Common myeloid progenitor, CD34-positive (primary cell): ENCODE data around the gene MCL1.

Experiments
- CTCF ChIA-PET: fragments of 350-600 bp; sonication (Branson Sonifier 250); formaldehyde crosslinking; loops from one replicate; lab custom pipeline; 2021; ENCODE audit warnings: antibody characterized with exemption; lab: Charles Lee
- POLR2A ChIA-PET: fragments of 350-600 bp; sonication (Branson Sonifier 250); formaldehyde crosslinking; loops from one replicate; lab custom pipeline; 2021; ENCODE audit warnings: antibody characterized with exemption; lab: Charles Lee
- DNase-seq, 3 donors: peaks; one replicate each; pipeline versions ENCODE4 v3.0.0 to v3.0.0-alpha.2; 2013
- H3K27ac ChIP-seq, 2 experiments: 1 replicate in 1 of 2; 2 replicates in 1 of 2; pipeline ENCODE4 v1.7.0; 2013; ENCODE audit warnings: inconsistent platforms in 2 of 2, low read length in 2 of 2, mild to moderate bottlenecking in 2 of 2, low read depth in 1 of 2, moderate library complexity in 1 of 2; ENCODE audit not compliant: severe bottlenecking in 2 of 2, insufficient read depth in 1 of 2, poor library complexity in 1 of 2
- H3K27me3 ChIP-seq, 5 experiments: replicated peaks in 2 of 5; 1 replicate in 3 of 5; 2 replicates in 2 of 5; pipeline versions ENCODE4 v1.6.1 to v1.7.0; 2013; ENCODE audit warnings: low read length in 4 of 5, mild to moderate bottlenecking in 2 of 5, moderate library complexity in 2 of 5, inconsistent platforms in 1 of 5; ENCODE audit not compliant: insufficient read depth in 5 of 5, control insufficient read depth in 4 of 5
- H3K36me3 ChIP-seq, 4 experiments: 1 replicate in 2 of 4; 2 replicates in 2 of 4; pipeline versions ENCODE4 v1.6.1 to v1.7.0; 2013; ENCODE audit warnings: low read length in 3 of 4, control low read depth in 1 of 4, mild to moderate bottlenecking in 1 of 4; ENCODE audit not compliant: control insufficient read depth in 4 of 4, insufficient read depth in 4 of 4
- H3K4me1 ChIP-seq, 4 experiments: 1 replicate in 3 of 4; 2 replicates in 1 of 4; pipeline versions ENCODE4 v1.6.1 to v1.7.1; 2013; ENCODE audit warnings: low read length in 3 of 4, mild to moderate bottlenecking in 3 of 4, control low read depth in 1 of 4, inconsistent platforms in 1 of 4, moderate library complexity in 1 of 4; ENCODE audit not compliant: control insufficient read depth in 4 of 4, insufficient read depth in 4 of 4; ENCODE audit errors: control extremely low read depth in 1 of 4
- H3K4me3 ChIP-seq, 7 experiments: 1 replicate in 4 of 7; 2 replicates in 3 of 7; pipeline versions ENCODE4 v1.5.1 to v1.7.0; 2013; ENCODE audit warnings: mild to moderate bottlenecking in 7 of 7, low read length in 6 of 7, moderate library complexity in 6 of 7, inconsistent platforms in 2 of 7, low read depth in 2 of 7, control low read depth in 1 of 7; ENCODE audit not compliant: insufficient read depth in 4 of 7, control insufficient read depth in 1 of 7; ENCODE audit errors: extremely low read depth in 1 of 7
- H3K9me3 ChIP-seq, 5 experiments: 1 replicate in 4 of 5; 2 replicates in 1 of 5; pipeline versions ENCODE4 v1.6.1 to v1.7.1; 2013; ENCODE audit warnings: low read length in 4 of 5, mild to moderate bottlenecking in 2 of 5, inconsistent platforms in 1 of 5, low read depth in 1 of 5, moderate library complexity in 1 of 5; ENCODE audit not compliant: control insufficient read depth in 4 of 5, insufficient read depth in 2 of 5; ENCODE audit errors: control extremely low read depth in 1 of 5
- WGBS: methylation state at CpG from one replicate; pipeline ENCODE4 v1.1.5; 2013; ENCODE audit not compliant: insufficient coverage; 5-methylcytosine and 5-hydroxymethylcytosine counted together

Gene MCL1

DNA sequence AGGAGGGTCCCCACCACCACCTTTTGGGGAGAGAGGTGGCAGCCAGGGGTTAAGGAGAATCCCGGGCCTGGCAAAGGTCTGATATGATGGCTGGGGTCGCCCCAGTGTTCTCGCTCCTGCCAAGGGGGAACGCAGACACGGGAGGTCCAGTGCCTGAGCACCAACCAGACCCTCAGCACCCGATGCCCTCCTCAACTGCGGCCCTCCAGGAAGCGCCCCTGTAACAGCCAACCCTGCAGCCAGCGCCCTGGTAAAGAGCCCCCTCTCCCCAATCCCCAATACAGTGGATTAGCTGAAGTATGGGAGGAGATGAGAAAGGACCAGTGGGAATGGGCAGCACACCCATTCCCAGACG lies 19.8 kb downstream of the MCL1 start:
- peaks cover 4 to 27% (median 17%) of the 10 kb centered on the region in 4 experiments for H3K36me3 ChIP-seq
- H3K9me3 ChIP-seq = no peaks in the 10 kb centered on the region
- ChIA-PET CTCF (interaction anchor here (0.7 to 12.3 kb wide), 14 partner anchors 13 to 781 kb away, joined by 3 to 152 read pairs (median 6); partner anchors contain the start of genes ADAMTSL4, ECM1, ENSA and FALEC), POLR2A (interaction anchor here (0.6 to 5.1 kb wide), 4 partner anchors 15 to 94 kb away, joined by 3 to 34 read pairs (median 3); partner anchors contain the start of gene MCL1)
- H3K4me1 ChIP-seq = peaks cover 14 to 69% (median 58%) of the 10 kb centered on the region in 4 experiments
- H3K4me3 ChIP-seq = no peak overlapping the region
- H3K27me3 ChIP-seq = no peaks in the 10 kb centered on the region
- no peak for DNase-seq
- no peak overlapping the region for H3K27ac ChIP-seq
- WGBS = 74% methylated on average over 6 of the region's 10 CpGs

DNA sequence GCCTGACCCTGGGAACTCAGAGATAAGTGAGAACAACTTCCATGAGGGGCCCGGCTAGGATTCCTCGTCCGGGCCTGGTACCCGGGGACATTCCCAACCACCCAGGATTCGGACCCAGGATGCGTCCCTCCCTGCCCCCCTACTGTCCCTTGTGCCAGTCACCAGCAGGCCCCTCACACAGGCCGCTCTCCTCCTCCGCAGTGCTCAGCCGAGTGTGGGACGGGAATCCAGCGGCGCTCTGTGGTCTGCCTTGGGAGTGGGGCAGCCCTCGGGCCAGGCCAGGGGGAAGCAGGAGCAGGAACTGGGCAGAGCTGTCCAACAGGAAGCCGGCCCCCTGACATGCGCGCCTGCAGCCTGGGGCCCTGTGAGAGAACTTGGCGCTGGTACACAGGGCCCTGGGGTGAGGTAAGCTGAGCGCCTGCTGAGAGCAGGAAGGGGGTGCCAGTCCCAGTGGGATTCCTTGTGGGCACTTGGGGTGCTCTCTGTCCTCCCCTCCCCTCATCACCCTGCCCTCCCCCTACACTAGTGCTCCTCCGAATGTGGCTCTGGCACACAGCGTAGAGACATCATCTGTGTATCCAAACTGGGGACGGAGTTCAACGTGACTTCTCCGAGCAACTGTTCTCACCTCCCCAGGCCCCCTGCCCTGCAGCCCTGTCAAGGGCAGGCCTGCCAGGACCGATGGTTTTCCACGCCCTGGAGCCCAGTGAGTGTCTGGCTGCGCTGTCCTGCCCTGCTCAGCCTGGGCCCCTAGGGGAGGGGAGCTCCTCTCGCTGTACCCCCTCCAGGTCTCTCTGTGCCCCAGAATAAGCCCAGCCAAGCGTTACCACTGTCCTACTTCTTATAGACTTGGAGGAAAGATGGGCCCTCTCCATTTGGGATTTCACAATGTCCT lies 20.4 kb downstream of the MCL1 start:
- ChIA-PET POLR2A (interaction anchor here (0.6 to 5.1 kb wide), 4 partner anchors 15 to 93 kb away, joined by 3 to 34 read pairs (median 3); partner anchors contain the start of gene MCL1), CTCF (interaction anchor here (0.7 to 12.3 kb wide), 12 partner anchors 9 to 130 kb away, joined by 3 to 152 read pairs (median 8); partner anchors contain the start of genes ADAMTSL4, ECM1, ENSA and FALEC)
- no peak overlapping the region for H3K4me3 ChIP-seq
- H3K9me3 ChIP-seq = no peaks in the 10 kb centered on the region
- H3K4me1 ChIP-seq = peaks cover 13 to 65% (median 51%) of the 10 kb centered on the region in 4 experiments
- WGBS = 85% methylated on average over 22 of the region's 28 CpGs
- H3K36me3 ChIP-seq = peaks cover 4 to 27% (median 17%) of the 10 kb centered on the region in 4 experiments
- no peak overlapping the region for H3K27ac ChIP-seq
- H3K27me3 ChIP-seq = no peaks in the 10 kb centered on the region
- DNase-seq = no peak

GRCh38 chr1:150558303-150558704 lies 21.1 kb downstream of the MCL1 start:
- ChIA-PET CTCF (interaction anchor here (1.0 to 12.3 kb wide), 8 partner anchors 10 to 131 kb away, joined by 3 to 152 read pairs (median 20); partner anchors contain the start of genes ADAMTSL4, ENSA and MCL1), POLR2A (interaction anchor here (5.1 kb wide), 1 partner anchor 21 kb away, joined by 34 read pairs; the partner anchor contains the start of gene MCL1)
- peaks cover 10 to 65% (median 48%) of the 10 kb centered on the region in 4 experiments for H3K4me1 ChIP-seq
- H3K4me3 ChIP-seq = no peak overlapping the region
- H3K27me3 ChIP-seq = no peaks in the 10 kb centered on the region
- DNase-seq = no peak
- no peaks in the 10 kb centered on the region for H3K9me3 ChIP-seq
- H3K36me3 ChIP-seq = peaks cover 4 to 27% (median 17%) of the 10 kb centered on the region in 4 experiments
- no peak overlapping the region for H3K27ac ChIP-seq
- WGBS = 81% methylated on average over 15 of the region's 15 CpGs

- no peaks in the 10 kb centered on the region for H3K9me3 ChIP-seq
- H3K27ac ChIP-seq = no peak overlapping the region
- POLR2A ChIA-PET = no interaction called here
- CTCF ChIA-PET = interaction anchor here (1.0 to 12.3 kb wide), 6 partner anchors 10 to 131 kb away, joined by 3 to 152 read pairs (median 42); partner anchors contain the start of genes ADAMTSL4, ENSA and MCL1
- no peak overlapping the region for H3K4me3 ChIP-seq
- peaks cover 4 to 27% (median 17%) of the 10 kb centered on the region in 4 experiments for H3K36me3 ChIP-seq
- H3K27me3 ChIP-seq = no peaks in the 10 kb centered on the region
- 94% methylated on average over 14 of the region's 15 CpGs for WGBS
- no peak for DNase-seq
- peaks cover 5 to 65% (median 48%) of the 10 kb centered on the region in 4 experiments for H3K4me1 ChIP-seq
Measured at GRCh38 chr1:150557813-150558212, 21.6 kb downstream of the MCL1 start.

GRCh38 chr1:150557065-150557600 lies 22.3 kb downstream of the MCL1 start:
- WGBS = 93% methylated on average over 20 of the region's 26 CpGs
- no peak overlapping the region for H3K4me3 ChIP-seq
- no peak overlapping the region for H3K27ac ChIP-seq
- no peaks in the 10 kb centered on the region for H3K9me3 ChIP-seq
- no peak for DNase-seq
- ChIA-PET CTCF (interaction anchor here (1.9 to 12.3 kb wide), 5 partner anchors 10 to 71 kb away, joined by 5 to 152 read pairs (median 59); partner anchors contain the start of genes ADAMTSL4, ENSA and MCL1), POLR2A (no interaction called here)
- no peaks in the 10 kb centered on the region for H3K27me3 ChIP-seq
- H3K36me3 ChIP-seq = peaks cover 4 to 27% (median 17%) of the 10 kb centered on the region in 4 experiments
- H3K4me1 ChIP-seq = peaks cover 0 to 65% (median 48%) of the 10 kb centered on the region in 4 experiments

GRCh38 chr1:150555971-150556865 lies 23.2 kb downstream of the MCL1 start:
- 97% methylated on average over 20 of the region's 26 CpGs for WGBS
- POLR2A ChIA-PET = no interaction called here

More at GRCh38 chr1:150555971-150556865, 23.2 kb downstream of the MCL1 start:
- Histone ChIP-seq H3K36me3 (peaks cover 4 to 27% (median 17%) of the 10 kb centered on the region in 4 experiments), H3K4me3 (no peak overlapping the region), H3K4me1 (peaks cover 0 to 65% (median 48%) of the 10 kb centered on the region in 4 experiments), H3K27me3 (no peaks in the 10 kb centered on the region), H3K9me3 (no peaks in the 10 kb centered on the region), H3K27ac (no peak overlapping the region)
- DNase-seq = no peak
- CTCF ChIA-PET = interaction anchor here (0.5 to 11.1 kb wide), 7 partner anchors 9 to 986 kb away, joined by 3 to 150 read pairs (median 3); partner anchors contain the start of genes ADAMTSL4 and MCL1
